ENCODE results near the gene SCT. TPM values are rescaled to one million over a fixed set of nuclear protein-coding genes. Genes with fewer than 3 reads are reported as not detected.

The SCT gene
- total and polyA plus RNA-seq, 3 experiments from 2014 or later = not detected

- DNase-seq = no peak
- Mint-ChIP-seq H3K9me3 (no peaks in the 10 kb centered on the region), H3K27ac (peak overlapping the region in 6 of 8 donors; percentile 34 to 80 (median 54)), H3K4me3 (peak overlapping the region in 1 of 7 donors; percentile 59), H3K4me1 (peaks cover 8 to 20% (median 9%) of the 10 kb centered on the region in 3 donors), H3K36me3 (peaks cover 0 to 79% (median 18%) of the 10 kb centered on the region in 3 donors), H3K27me3 (no peaks in the 10 kb centered on the region)
- ChIA-PET CTCF (no interaction called here), POLR2A (no interaction called here)
- Histone ChIP-seq H3K27me3 (ENCODE audit: insufficient read depth, low read length, poor library complexity, severe bottlenecking) (no peaks in the 10 kb centered on the region), H3K9me3 (ENCODE audit: low read length) (no peaks in the 10 kb centered on the region), H3K4me1 (ENCODE audit: insufficient read depth, low read length) (no peaks in the 10 kb centered on the region), H3K4me3 (ENCODE audit: low read length) (no peak overlapping the region), H3K27ac (ENCODE audit: low read depth, low read length) (no peak overlapping the region), H3K36me3 (ENCODE audit: insufficient read depth, low read length) (peaks cover 32% of the 10 kb centered on the region)
Measured at GRCh38 chr11:596374-596773, 30.6 kb downstream of the SCT start.

- POLR2A ChIA-PET = no interaction called here
- Histone ChIP-seq H3K4me1 (ENCODE audit: insufficient read depth, low read length) (no peaks in the 10 kb centered on the region), H3K27ac (ENCODE audit: low read depth, low read length) (no peak overlapping the region), H3K4me3 (ENCODE audit: low read length) (no peak overlapping the region), H3K27me3 (ENCODE audit: insufficient read depth, low read length, poor library complexity, severe bottlenecking) (no peaks in the 10 kb centered on the region), H3K36me3 (ENCODE audit: insufficient read depth, low read length) (peaks cover 34% of the 10 kb centered on the region), H3K9me3 (ENCODE audit: low read length) (no peaks in the 10 kb centered on the region)
- CTCF ChIA-PET = no interaction called here
- Mint-ChIP-seq H3K4me1 (peaks cover 8 to 20% (median 9%) of the 10 kb centered on the region in 3 donors), H3K36me3 (peaks cover 0 to 86% (median 17%) of the 10 kb centered on the region in 3 donors), H3K4me3 (no peak overlapping the region), H3K9me3 (no peaks in the 10 kb centered on the region), H3K27ac (no peak overlapping the region), H3K27me3 (no peaks in the 10 kb centered on the region)
- no peak for DNase-seq
Measured at GRCh38 chr11:595400-595799, 31.6 kb downstream of the SCT start.

- peaks cover 0 to 86% (median 22%) of the 10 kb centered on the region in 3 donors for H3K36me3 Mint-ChIP-seq
Measured at GRCh38 chr11:593347-593746, 33.6 kb downstream of the SCT start.

GRCh38 chr11:592918-593317 lies 34.1 kb downstream of the SCT start:
- peaks cover 0 to 88% (median 24%) of the 10 kb centered on the region in 3 donors for H3K36me3 Mint-ChIP-seq

More at GRCh38 chr11:593347-593746, 33.6 kb downstream of the SCT start:
- Histone ChIP-seq H3K4me1 (ENCODE audit: insufficient read depth, low read length) (peaks cover 5% of the 10 kb centered on the region), H3K27ac (ENCODE audit: low read depth, low read length) (no peak overlapping the region), H3K36me3 (ENCODE audit: insufficient read depth, low read length) (peaks cover 46% of the 10 kb centered on the region), H3K9me3 (ENCODE audit: low read length) (no peaks in the 10 kb centered on the region), H3K4me3 (ENCODE audit: low read length) (no peak overlapping the region), H3K27me3 (ENCODE audit: insufficient read depth, low read length, poor library complexity, severe bottlenecking) (no peaks in the 10 kb centered on the region)
- POLR2A ChIA-PET = no interaction called here
- Mint-ChIP-seq H3K4me1 (peaks cover 13 to 32% (median 24%) of the 10 kb centered on the region in 3 donors), H3K27ac (peak overlapping the region in 1 of 8 donors; percentile 27), H3K9me3 (no peaks in the 10 kb centered on the region), H3K4me3 (no peak overlapping the region), H3K27me3 (no peaks in the 10 kb centered on the region)
- CTCF ChIA-PET = no interaction called here
- no peak for DNase-seq

GRCh38 chr11:592501-592900 lies 34.5 kb downstream of the SCT start:
- Mint-ChIP-seq H3K27ac (peak overlapping the region in 1 of 8 donors; percentile 10), H3K36me3 (peaks cover 0 to 90% (median 24%) of the 10 kb centered on the region in 3 donors), H3K27me3 (no peaks in the 10 kb centered on the region), H3K4me1 (peaks cover 22 to 41% (median 32%) of the 10 kb centered on the region in 3 donors), H3K4me3 (no peak overlapping the region), H3K9me3 (no peaks in the 10 kb centered on the region)
- H3K9me3 ChIP-seq (ENCODE audit: low read length) = no peaks in the 10 kb centered on the region
- no peak overlapping the region for H3K4me3 ChIP-seq (ENCODE audit: low read length)
- H3K27me3 ChIP-seq (ENCODE audit: insufficient read depth, low read length, poor library complexity, severe bottlenecking) = no peaks in the 10 kb centered on the region
- DNase-seq = no peak
- H3K36me3 ChIP-seq (ENCODE audit: insufficient read depth, low read length) = peaks cover 46% of the 10 kb centered on the region
- ChIA-PET CTCF (no interaction called here), POLR2A (no interaction called here)
- H3K4me1 ChIP-seq (ENCODE audit: insufficient read depth, low read length) = peaks cover 13% of the 10 kb centered on the region
- H3K27ac ChIP-seq (ENCODE audit: low read depth, low read length) = no peak overlapping the region

More at GRCh38 chr11:592918-593317, 34.1 kb downstream of the SCT start:
- peaks cover 46% of the 10 kb centered on the region for H3K36me3 ChIP-seq (ENCODE audit: insufficient read depth, low read length)
- ChIA-PET POLR2A (no interaction called here), CTCF (no interaction called here)
- no peaks in the 10 kb centered on the region for H3K27me3 ChIP-seq (ENCODE audit: insufficient read depth, low read length, poor library complexity, severe bottlenecking)
- peaks cover 18 to 36% (median 28%) of the 10 kb centered on the region in 3 donors for H3K4me1 Mint-ChIP-seq
- no peak overlapping the region for H3K4me3 ChIP-seq (ENCODE audit: low read length)
- no peak overlapping the region for H3K27ac Mint-ChIP-seq
- H3K9me3 Mint-ChIP-seq = no peaks in the 10 kb centered on the region
- H3K4me1 ChIP-seq (ENCODE audit: insufficient read depth, low read length) = peaks cover 9% of the 10 kb centered on the region
- H3K9me3 ChIP-seq (ENCODE audit: low read length) = no peaks in the 10 kb centered on the region
- no peak overlapping the region for H3K27ac ChIP-seq (ENCODE audit: low read depth, low read length)
- H3K4me3 Mint-ChIP-seq = no peak overlapping the region
- no peak for DNase-seq
- H3K27me3 Mint-ChIP-seq = no peaks in the 10 kb centered on the region

- H3K4me1 Mint-ChIP-seq = peaks cover 23 to 40% (median 35%) of the 10 kb centered on the region in 3 donors
- H3K27me3 Mint-ChIP-seq = no peaks in the 10 kb centered on the region
- Histone ChIP-seq H3K4me3 (ENCODE audit: low read length) (no peak overlapping the region), H3K36me3 (ENCODE audit: insufficient read depth, low read length) (peaks cover 41% of the 10 kb centered on the region), H3K27me3 (ENCODE audit: insufficient read depth, low read length, poor library complexity, severe bottlenecking) (no peaks in the 10 kb centered on the region), H3K9me3 (ENCODE audit: low read length) (no peaks in the 10 kb centered on the region), H3K4me1 (ENCODE audit: insufficient read depth, low read length) (peaks cover 22% of the 10 kb centered on the region), H3K27ac (ENCODE audit: low read depth, low read length) (no peak overlapping the region)
- no peak for DNase-seq
- ChIA-PET POLR2A (interaction anchor here (0.8 to 1.0 kb wide), 2 partner anchors 15 to 21 kb away, joined by 3 to 4 read pairs; partner anchors contain the start of gene PHRF1), CTCF (no interaction called here)
- no peak overlapping the region for H3K4me3 Mint-ChIP-seq
- H3K9me3 Mint-ChIP-seq = no peaks in the 10 kb centered on the region
- peak overlapping the region in 4 of 8 donors; percentile 6 to 64 (median 41) for H3K27ac Mint-ChIP-seq
- peaks cover 0 to 90% (median 22%) of the 10 kb centered on the region in 3 donors for H3K36me3 Mint-ChIP-seq
Measured at GRCh38 chr11:590997-591396, 36.0 kb downstream of the SCT start.

- Mint-ChIP-seq H3K4me1 (peaks cover 21 to 35% (median 32%) of the 10 kb centered on the region in 3 donors), H3K9me3 (no peaks in the 10 kb centered on the region), H3K27ac (peak overlapping the region in 3 of 8 donors; percentile 15 to 97 (median 47)), H3K4me3 (no peak overlapping the region), H3K36me3 (peaks cover 0 to 80% (median 22%) of the 10 kb centered on the region in 3 donors), H3K27me3 (no peaks in the 10 kb centered on the region)
- Histone ChIP-seq H3K4me3 (ENCODE audit: low read length) (no peak overlapping the region), H3K4me1 (ENCODE audit: insufficient read depth, low read length) (peaks cover 22% of the 10 kb centered on the region), H3K36me3 (ENCODE audit: insufficient read depth, low read length) (peaks cover 41% of the 10 kb centered on the region), H3K27me3 (ENCODE audit: insufficient read depth, low read length, poor library complexity, severe bottlenecking) (no peaks in the 10 kb centered on the region), H3K27ac (ENCODE audit: low read depth, low read length) (no peak overlapping the region), H3K9me3 (ENCODE audit: low read length) (no peaks in the 10 kb centered on the region)
- POLR2A ChIA-PET = no interaction called here
- CTCF ChIA-PET = interaction anchor here (1.1 kb wide), 1 partner anchor 136 kb away, joined by 3 read pairs; no protein-coding TSS in a partner anchor
- DNase-seq = no peak
Measured at GRCh38 chr11:589798-590197, 37.2 kb downstream of the SCT start.

GRCh38 chr11:587978-588380 lies 39.0 kb downstream of the SCT start:
- H3K36me3 Mint-ChIP-seq = peaks cover 0 to 75% (median 18%) of the 10 kb centered on the region in 3 donors
- DNase-seq = peak; percentile 55 to 88 (median 81)
- no peaks in the 10 kb centered on the region for H3K9me3 Mint-ChIP-seq
- peaks cover 21 to 38% (median 32%) of the 10 kb centered on the region in 3 donors for H3K4me1 Mint-ChIP-seq
- H3K4me1 ChIP-seq (ENCODE audit: insufficient read depth, low read length) = peaks cover 22% of the 10 kb centered on the region
- H3K36me3 ChIP-seq (ENCODE audit: insufficient read depth, low read length) = peaks cover 38% of the 10 kb centered on the region
- peak overlapping the region; percentile 46 for H3K27ac ChIP-seq (ENCODE audit: low read depth, low read length)
- peak overlapping the region; percentile 97 to 100 (median 100) for H3K27ac Mint-ChIP-seq
- peak overlapping the region; percentile 60 to 89 (median 80) for H3K4me3 Mint-ChIP-seq
- CTCF ChIA-PET = interaction anchor here (0.8 to 1.8 kb wide), 4 partner anchors 25 to 119 kb away, joined by 3 to 4 read pairs (median 3); partner anchors contain the start of gene HRAS
- no peak overlapping the region for H3K4me3 ChIP-seq (ENCODE audit: low read length)
- no peaks in the 10 kb centered on the region for H3K9me3 ChIP-seq (ENCODE audit: low read length)
- no peaks in the 10 kb centered on the region for H3K27me3 Mint-ChIP-seq
- H3K27me3 ChIP-seq (ENCODE audit: insufficient read depth, low read length, poor library complexity, severe bottlenecking) = no peaks in the 10 kb centered on the region
- POLR2A ChIA-PET = interaction anchor here (0.8 to 1.6 kb wide), 2 partner anchors 12 to 28 kb away, joined by 4 to 8 read pairs; partner anchors contain the start of genes IRF7 and PHRF1

Measured in CD8-positive, alpha-beta memory T cell (primary cell).